ENCODE data around the gene AOX1.

- TF ChIP-seq CTCF (IDR thresholded peaks at IDR 0.05; ENCODE audit: borderline replicate concordance, extremely low read depth, low read length, poor library complexity, severe bottlenecking) (no peak), EZH2 (IDR thresholded peaks at IDR 0.05; ENCODE audit: borderline replicate concordance, low read depth, low read length, severe bottlenecking) (no peak)
Observed at GRCh38 chr2:200599206-200599605, 13.4 kb downstream of the AOX1 start.

All from DND-41 (cell line).